Measurements from ENCODE around the gene FBXL17.

DNA sequence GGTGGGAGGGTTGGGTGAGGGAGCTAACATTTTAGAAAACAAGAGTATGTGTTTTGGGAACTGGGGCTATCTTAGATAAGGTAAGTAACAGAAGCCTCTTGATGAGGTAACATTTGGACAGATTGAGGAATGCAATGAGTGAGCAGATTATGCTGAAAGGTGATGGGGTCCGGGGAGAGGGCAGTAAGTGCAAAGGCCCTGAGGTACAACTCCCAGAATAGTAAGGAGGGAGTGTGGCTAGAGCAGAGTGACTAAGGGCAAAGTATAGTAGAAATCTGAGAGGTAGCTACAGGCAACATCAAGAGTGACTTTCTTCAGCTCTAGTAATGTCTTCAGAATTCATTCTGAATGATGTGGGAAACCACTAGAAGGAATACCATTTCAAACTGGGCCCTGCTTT lies 38.9 kb upstream of the FBXL17 start:
- TF ChIP-seq, protein P1, sequence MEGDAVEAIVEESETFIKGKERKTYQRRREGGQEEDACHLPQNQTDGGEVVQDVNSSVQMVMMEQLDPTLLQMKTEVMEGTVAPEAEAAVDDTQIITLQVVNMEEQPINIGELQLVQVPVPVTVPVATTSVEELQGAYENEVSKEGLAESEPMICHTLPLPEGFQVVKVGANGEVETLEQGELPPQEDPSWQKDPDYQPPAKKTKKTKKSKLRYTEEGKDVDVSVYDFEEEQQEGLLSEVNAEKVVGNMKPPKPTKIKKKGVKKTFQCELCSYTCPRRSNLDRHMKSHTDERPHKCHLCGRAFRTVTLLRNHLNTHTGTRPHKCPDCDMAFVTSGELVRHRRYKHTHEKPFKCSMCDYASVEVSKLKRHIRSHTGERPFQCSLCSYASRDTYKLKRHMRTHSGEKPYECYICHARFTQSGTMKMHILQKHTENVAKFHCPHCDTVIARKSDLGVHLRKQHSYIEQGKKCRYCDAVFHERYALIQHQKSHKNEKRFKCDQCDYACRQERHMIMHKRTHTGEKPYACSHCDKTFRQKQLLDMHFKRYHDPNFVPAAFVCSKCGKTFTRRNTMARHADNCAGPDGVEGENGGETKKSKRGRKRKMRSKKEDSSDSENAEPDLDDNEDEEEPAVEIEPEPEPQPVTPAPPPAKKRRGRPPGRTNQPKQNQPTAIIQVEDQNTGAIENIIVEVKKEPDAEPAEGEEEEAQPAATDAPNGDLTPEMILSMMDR (IDR thresholded peaks at IDR 0.05): no peak
- no peak for TF ChIP-seq POLR2A (IDR thresholded peaks at IDR 0.05)
